ENCODE results near the gene SH3GL3.

The SH3GL3 gene

DNA sequence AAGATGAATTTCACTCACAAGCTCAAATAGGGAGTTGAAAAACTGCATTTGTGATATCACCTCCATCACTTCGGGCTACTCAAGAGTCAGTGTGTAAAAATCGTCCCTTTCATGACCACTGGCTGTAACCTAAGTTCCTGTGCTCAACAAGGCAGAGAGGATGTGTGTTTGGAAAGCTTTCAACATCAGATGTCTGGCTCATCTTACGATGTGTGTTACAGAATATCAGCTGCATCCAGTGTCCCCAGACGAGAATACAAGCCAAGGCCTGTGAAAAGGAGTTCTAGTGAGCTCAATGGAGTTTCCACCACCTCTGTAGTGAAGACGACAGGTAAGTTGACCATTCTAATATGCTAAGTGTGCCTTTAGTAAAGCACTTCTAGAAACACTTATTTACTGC is 141.3 kb downstream of the SH3GL3 start:
- H3K9me3 ChIP-seq: no peaks in the 10 kb centered on the region

DNA sequence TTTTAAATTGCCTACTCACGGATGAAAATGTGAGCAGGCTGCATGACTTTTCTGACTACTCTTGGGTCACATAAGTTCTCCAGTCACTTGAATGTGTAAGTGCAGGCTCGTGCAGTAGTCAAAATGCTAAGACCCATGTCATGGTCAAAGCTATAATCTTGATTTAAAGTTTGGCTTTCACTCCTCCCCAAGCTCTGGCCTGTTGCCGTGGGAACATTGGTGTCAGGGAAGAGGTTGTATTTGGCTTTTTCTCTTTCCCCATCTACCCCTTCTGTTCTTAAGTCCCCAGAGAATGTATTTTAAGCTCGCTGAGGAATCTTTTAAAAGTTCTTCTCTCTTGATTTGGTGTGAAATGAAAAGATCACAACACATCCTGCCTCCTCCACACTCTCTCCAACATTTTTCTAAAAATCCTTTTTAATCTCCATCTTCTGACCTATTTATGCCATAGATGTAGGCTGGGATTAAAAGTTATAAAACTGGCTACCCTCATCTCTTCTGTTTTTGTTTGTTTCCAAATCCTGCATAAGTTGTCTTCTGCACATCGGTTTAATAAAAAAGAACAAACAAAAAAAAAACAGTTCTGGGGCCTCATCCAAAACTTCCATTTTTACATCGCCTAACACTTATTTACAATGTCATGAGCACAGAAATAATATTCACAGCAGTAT is 145.4 kb downstream of the SH3GL3 start:
- Histone ChIP-seq H3K4me1 (no peaks in the 10 kb centered on the region), H3K36me3 (no peaks in the 10 kb centered on the region), H3K9me3 (no peaks in the 10 kb centered on the region), H3K27me3 (no peaks in the 10 kb centered on the region), H3K4me3 (ENCODE audit: low read depth, low read length) (no peak overlapping the region)
- no peak for DNase-seq
- TF ChIP-seq, protein P1, sequence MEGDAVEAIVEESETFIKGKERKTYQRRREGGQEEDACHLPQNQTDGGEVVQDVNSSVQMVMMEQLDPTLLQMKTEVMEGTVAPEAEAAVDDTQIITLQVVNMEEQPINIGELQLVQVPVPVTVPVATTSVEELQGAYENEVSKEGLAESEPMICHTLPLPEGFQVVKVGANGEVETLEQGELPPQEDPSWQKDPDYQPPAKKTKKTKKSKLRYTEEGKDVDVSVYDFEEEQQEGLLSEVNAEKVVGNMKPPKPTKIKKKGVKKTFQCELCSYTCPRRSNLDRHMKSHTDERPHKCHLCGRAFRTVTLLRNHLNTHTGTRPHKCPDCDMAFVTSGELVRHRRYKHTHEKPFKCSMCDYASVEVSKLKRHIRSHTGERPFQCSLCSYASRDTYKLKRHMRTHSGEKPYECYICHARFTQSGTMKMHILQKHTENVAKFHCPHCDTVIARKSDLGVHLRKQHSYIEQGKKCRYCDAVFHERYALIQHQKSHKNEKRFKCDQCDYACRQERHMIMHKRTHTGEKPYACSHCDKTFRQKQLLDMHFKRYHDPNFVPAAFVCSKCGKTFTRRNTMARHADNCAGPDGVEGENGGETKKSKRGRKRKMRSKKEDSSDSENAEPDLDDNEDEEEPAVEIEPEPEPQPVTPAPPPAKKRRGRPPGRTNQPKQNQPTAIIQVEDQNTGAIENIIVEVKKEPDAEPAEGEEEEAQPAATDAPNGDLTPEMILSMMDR (IDR thresholded peaks at IDR 0.05; ENCODE audit: low read depth, low read length): no peak

More for the DNA sequence above, 141.3 kb downstream of the SH3GL3 start:
- Histone ChIP-seq H3K4me3 (ENCODE audit: low read depth, low read length) (no peak overlapping the region), H3K36me3 (no peaks in the 10 kb centered on the region), H3K4me1 (no peaks in the 10 kb centered on the region), H3K27me3 (no peaks in the 10 kb centered on the region)
- no peak for DNase-seq
- TF ChIP-seq, protein P1 (IDR thresholded peaks at IDR 0.05; ENCODE audit: low read depth, low read length): no peak

DNA sequence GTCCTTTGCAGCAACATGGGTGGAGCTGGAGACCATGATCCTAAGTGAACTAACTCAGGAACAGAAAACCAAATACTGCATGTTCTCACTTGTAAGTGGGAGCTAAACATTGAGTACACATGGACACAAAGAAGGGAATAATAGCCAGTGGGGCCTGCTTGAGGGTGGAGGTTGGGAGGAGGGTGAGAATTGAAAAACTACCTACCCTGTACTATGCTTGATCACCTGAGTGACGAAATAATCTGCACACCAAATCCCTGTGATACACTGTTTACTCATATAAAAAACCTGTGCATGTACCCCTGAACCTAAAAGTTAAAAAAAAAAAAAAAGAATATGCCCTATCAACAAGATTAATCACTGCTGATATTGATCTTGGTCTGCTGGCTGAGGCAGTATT is 148.1 kb downstream of the SH3GL3 start:
- DNase-seq: no peak
- Histone ChIP-seq H3K4me1 (no peaks in the 10 kb centered on the region), H3K4me3 (ENCODE audit: low read depth, low read length) (no peak overlapping the region), H3K9me3 (no peaks in the 10 kb centered on the region), H3K36me3 (no peaks in the 10 kb centered on the region), H3K27me3 (no peaks in the 10 kb centered on the region)
- TF ChIP-seq, protein P1 (IDR thresholded peaks at IDR 0.05; ENCODE audit: low read depth, low read length): no peak

DNA sequence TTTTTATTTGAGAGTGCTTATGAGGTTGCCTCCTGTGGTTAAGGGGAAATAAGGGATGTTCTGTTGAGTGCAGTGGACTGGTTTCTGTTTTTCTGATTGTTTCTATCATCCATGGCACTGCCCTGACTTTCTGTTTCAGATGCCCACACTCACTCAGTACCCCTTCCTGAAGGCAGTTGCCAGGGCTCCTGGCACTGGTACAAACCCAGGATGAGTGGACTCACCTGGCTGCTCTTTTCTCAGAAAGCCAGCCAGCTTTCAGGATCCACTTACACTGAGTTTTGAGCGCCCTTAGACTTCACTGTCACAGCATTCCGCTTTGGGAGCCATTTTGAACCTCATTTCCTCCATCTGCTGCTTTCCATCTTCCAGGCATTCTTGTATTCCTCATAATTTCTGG is 150.9 kb downstream of the SH3GL3 start:
- H3K36me3 ChIP-seq: no peaks in the 10 kb centered on the region
- no peaks in the 10 kb centered on the region for H3K9me3 ChIP-seq
- H3K27me3 ChIP-seq: no peaks in the 10 kb centered on the region
- H3K4me1 ChIP-seq: no peaks in the 10 kb centered on the region
- no peak overlapping the region for H3K4me3 ChIP-seq (ENCODE audit: low read depth, low read length)
- TF ChIP-seq, protein P1 (IDR thresholded peaks at IDR 0.05; ENCODE audit: low read depth, low read length): no peak
- DNase-seq: no peak

DNA sequence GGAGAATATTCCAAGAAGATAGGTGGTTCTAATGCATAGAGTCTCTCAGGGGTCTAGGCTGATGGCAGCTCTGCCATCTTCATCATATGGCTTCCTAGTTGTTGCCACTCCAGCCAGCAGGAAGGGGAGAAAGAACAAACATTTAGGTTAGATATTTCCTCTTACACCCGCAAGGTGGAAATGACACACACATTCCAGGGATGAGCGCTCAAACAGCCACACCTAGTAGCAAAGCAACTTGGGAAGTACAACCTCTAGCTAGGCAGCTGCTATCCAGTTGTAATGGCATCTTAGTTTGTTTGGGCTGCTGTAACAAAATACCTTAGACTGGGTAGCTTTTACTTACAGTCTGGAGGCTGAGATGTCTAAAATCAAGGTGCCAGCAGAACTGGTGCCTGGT is 154.9 kb downstream of the SH3GL3 start:
- no peak overlapping the region for H3K4me3 ChIP-seq (ENCODE audit: low read depth, low read length)
- DNase-seq: no peak
- no peaks in the 10 kb centered on the region; the same call in 1 of the 2 replicates for H3K27me3 ChIP-seq
- TF ChIP-seq, protein P1 (IDR thresholded peaks at IDR 0.05; ENCODE audit: low read depth, low read length): no peak
- H3K36me3 ChIP-seq: no peaks in the 10 kb centered on the region
- no peaks in the 10 kb centered on the region for H3K9me3 ChIP-seq
- no peaks in the 10 kb centered on the region for H3K4me1 ChIP-seq

DNA sequence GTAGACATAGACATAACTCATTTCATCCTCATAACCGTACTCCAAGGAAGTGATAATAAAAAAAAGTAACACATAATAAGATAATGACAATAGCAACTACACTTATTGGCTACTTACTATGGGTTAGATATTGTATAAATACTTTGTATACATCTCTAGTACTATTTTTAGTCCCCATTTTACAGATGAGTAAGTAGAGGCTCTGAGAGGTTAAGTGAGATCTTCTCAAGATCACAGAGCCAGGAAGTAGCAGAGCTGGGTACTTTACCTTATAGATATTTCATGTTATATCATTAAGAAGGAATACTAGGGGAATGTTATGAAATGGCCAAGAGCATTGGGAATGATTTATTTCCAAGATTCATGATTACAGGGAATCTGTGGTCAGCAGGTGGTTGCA is 157.4 kb downstream of the SH3GL3 start:
- H3K4me3 ChIP-seq (ENCODE audit: low read depth, low read length): no peak overlapping the region
- H3K27me3 ChIP-seq: no peaks in the 10 kb centered on the region; the same call in 1 of the 2 replicates
- H3K36me3 ChIP-seq: no peaks in the 10 kb centered on the region
- TF ChIP-seq, protein P1 (IDR thresholded peaks at IDR 0.05; ENCODE audit: low read depth, low read length): no peak
- DNase-seq: no peak
- no peaks in the 10 kb centered on the region for H3K4me1 ChIP-seq
- H3K9me3 ChIP-seq: no peaks in the 10 kb centered on the region
